Measurements from ENCODE around the gene PCGF3. TPM values are rescaled to one million over a fixed set of nuclear protein-coding genes. Genes with fewer than 3 reads are reported as not detected.
A peak's percentile ranks its signal among the peaks of the same experiment; 100 is the strongest.

The PCGF3 gene
- total RNA-seq, 1 donor from 2014 or later, result 21.5 TPM

GRCh38 chr4:673349-674091 lies 32.1 kb upstream of the PCGF3 start:
- peak overlapping the region; percentile 87 for H3K4me3 ChIP-seq
- peak overlapping the region; percentile 93 for H3K27ac ChIP-seq (replicated peaks)
- H3K4me1 ChIP-seq, result peaks cover 39% of the 10 kb centered on the region
- intact Hi-C loops (cut with micrococcal nuclease), result no loop called here
- peaks cover 28% of the 10 kb centered on the region for H3K36me3 ChIP-seq
- no peak for TF ChIP-seq CTCF (IDR thresholded peaks at IDR 0.05; ENCODE audit: borderline replicate concordance)
- DNase-seq, result peak; percentile 61
- H3K9me3 ChIP-seq (replicated peaks), result no peaks in the 10 kb centered on the region
- no peaks in the 10 kb centered on the region for H3K27me3 ChIP-seq (ENCODE audit: low read depth)

GRCh38 chr4:674172-675035 lies 31.2 kb upstream of the PCGF3 start, which contains the start of the genes ATP5ME and MYL5:
Gene ATP5ME (minus strand): TSS chr4:674276. CDS start chr4:674247, 29 bp downstream.
Gene MYL5 (plus strand): TSS chr4:674542. CDS start chr4:678027, 3,485 bp downstream.
- peak; percentile 92 for TF ChIP-seq CTCF (IDR thresholded peaks at IDR 0.05; ENCODE audit: borderline replicate concordance)
- Histone ChIP-seq H3K4me1 (peaks cover 39% of the 10 kb centered on the region), H3K36me3 (peaks cover 28% of the 10 kb centered on the region), H3K27ac (replicated peaks) (peak within 1 kb of the TSS; percentile 93), H3K27me3 (ENCODE audit: low read depth) (no peaks in the 10 kb centered on the region), H3K4me3 (peak within 1 kb of the TSS; percentile 87), H3K9me3 (replicated peaks) (no peaks in the 10 kb centered on the region)
- intact Hi-C loops (cut with micrococcal nuclease), result no loop called here
- peak; percentile 96 for DNase-seq

- peak overlapping the region; percentile 93 for H3K27ac ChIP-seq (replicated peaks)
- H3K27me3 ChIP-seq (ENCODE audit: low read depth), result no peaks in the 10 kb centered on the region
- intact Hi-C loops (cut with micrococcal nuclease), result no loop called here
- peaks cover 40% of the 10 kb centered on the region for H3K4me1 ChIP-seq
- peaks cover 28% of the 10 kb centered on the region for H3K36me3 ChIP-seq
- H3K9me3 ChIP-seq (replicated peaks), result no peaks in the 10 kb centered on the region
- no peak for TF ChIP-seq CTCF (IDR thresholded peaks at IDR 0.05; ENCODE audit: borderline replicate concordance)
- H3K4me3 ChIP-seq, result peak overlapping the region; percentile 87
- DNase-seq, result peak; percentile 33
Observed at GRCh38 chr4:675036-675882, 30.4 kb upstream of the PCGF3 start.

GRCh38 chr4:675980-676870 lies 29.4 kb upstream of the PCGF3 start:
- no peak for TF ChIP-seq CTCF (IDR thresholded peaks at IDR 0.05; ENCODE audit: borderline replicate concordance)
- Histone ChIP-seq H3K9me3 (replicated peaks) (no peaks in the 10 kb centered on the region), H3K4me1 (peaks cover 50% of the 10 kb centered on the region), H3K4me3 (no peak overlapping the region), H3K27ac (replicated peaks) (no peak overlapping the region), H3K27me3 (ENCODE audit: low read depth) (no peaks in the 10 kb centered on the region), H3K36me3 (peaks cover 20% of the 10 kb centered on the region)
- intact Hi-C loops (cut with micrococcal nuclease), result no loop called here
- no peak for DNase-seq

Measured in left ventricle myocardium inferior (tissue), 1 donor.